NCI-H510A (cell line): ENCODE results near the gene NLRP6.
"Not testable (repeated sequence)": the region's sequence is repeated elsewhere in the genome, so short reads cannot be mapped to it uniquely, and the experiment has no call there.

Experiments
- DNase-seq: peaks from one replicate; lab custom pipeline; 2025; lab: John Stamatoyannopoulos, UW

Gene NLRP6

DNA sequence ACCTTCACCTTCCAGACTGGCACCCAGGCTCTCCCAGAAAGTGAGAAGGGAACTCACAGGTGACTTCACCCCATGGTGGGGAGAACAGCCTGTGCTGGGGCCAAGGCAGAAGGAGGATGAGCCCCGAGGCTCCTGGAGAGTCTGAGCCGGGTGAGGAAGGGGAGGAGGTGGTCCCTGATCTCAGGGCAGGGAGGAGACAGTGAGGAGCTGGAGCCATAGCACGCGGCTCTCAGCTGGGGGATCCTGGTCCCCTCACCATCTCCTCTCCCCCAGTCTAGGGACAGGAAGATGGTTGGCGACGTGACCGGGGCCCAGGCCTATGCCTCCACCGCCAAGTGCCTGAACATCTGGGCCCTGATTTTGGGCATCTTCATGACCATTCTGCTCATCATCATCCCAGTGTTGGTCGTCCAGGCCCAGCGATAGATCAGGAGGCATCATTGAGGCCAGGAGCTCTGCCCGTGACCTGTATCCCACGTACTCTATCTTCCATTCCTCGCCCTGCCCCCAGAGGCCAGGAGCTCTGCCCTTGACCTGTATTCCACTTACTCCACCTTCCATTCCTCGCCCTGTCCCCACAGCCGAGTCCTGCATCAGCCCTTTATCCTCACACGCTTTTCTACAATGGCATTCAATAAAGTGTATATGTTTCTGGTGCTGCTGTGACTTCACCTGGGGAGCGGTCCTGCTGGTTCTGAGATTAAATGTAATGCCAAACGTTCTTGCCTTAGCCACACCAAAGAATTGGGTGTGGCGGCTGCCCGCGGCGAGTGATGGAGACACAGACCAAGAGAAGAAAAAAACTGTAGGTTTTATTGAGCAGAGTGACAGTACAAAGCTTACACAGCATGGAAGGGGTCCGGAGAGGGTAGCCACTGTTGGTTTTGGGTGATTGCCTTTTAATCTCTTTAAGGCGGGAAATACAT lies 30.8 kb downstream of the NLRP6 start:
- DNase-seq, result not testable (repeated sequence)

DNA sequence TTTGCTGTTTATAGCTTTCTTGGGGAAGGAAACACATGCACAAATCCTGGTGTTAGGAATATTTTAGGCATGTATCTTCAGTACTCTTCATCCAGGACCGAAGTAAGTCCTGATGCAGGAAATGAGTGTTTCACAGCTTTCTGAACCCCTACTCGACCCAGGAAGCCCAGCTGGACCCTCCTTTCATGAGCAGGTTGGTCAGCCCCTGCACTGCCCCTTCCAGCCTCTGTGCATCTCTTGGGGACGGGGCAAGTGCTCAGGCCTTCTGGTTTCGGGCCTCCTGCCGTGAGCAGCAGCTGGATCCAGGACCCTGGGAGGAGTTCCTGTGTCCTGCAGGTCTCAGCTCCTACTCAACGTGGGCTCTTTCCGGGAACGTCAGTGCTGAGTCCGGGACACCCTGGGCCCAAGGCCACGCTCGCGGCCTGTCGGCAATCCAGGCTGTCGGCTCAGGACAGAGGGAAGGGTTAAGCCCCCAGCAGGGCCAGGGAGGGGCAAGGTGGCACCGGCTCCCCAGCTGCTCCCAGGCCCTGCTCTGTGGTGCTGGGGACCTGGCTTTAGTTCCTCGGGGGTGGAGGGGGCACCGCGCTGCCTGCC lies 31.9 kb downstream of the NLRP6 start:
- not testable (repeated sequence) for DNase-seq

DNA sequence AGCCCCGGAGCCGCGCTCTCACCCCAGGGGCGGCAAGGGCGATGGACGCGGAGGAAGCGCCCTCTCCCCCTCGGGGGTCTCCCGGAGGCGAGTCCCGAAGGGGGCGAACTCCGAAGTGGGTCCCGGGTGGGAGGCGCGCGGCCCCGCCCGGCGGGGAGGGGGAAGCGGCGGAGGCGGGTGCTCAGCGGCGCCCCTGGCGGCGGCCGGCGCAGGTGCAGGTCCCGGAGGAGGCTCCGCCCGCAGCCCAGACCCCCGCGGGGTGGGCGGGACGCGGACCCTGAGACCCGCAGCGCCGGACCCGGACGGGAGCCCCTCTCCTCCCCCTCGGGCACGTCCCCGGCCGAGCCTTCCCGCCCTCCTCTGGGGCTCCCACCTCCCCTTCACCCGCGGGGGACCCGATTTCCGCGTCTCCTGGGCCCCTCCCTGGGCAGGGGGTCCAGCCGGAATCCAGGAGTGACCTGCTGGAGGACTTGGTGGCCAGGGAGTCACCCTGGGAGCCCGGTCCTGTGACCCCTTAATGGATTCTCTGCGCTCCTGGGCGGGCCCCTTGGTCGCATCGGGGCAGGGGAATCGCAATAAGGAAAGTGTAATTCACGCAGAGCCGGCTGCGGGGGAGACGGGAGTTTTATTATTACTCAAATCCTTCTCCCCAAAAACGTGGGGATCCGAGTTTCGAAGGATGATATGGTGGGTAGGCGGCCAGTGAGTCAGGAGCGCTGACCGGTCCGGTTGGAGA lies 33.0 kb downstream of the NLRP6 start:
- DNase-seq, result not testable (repeated sequence)

DNA sequence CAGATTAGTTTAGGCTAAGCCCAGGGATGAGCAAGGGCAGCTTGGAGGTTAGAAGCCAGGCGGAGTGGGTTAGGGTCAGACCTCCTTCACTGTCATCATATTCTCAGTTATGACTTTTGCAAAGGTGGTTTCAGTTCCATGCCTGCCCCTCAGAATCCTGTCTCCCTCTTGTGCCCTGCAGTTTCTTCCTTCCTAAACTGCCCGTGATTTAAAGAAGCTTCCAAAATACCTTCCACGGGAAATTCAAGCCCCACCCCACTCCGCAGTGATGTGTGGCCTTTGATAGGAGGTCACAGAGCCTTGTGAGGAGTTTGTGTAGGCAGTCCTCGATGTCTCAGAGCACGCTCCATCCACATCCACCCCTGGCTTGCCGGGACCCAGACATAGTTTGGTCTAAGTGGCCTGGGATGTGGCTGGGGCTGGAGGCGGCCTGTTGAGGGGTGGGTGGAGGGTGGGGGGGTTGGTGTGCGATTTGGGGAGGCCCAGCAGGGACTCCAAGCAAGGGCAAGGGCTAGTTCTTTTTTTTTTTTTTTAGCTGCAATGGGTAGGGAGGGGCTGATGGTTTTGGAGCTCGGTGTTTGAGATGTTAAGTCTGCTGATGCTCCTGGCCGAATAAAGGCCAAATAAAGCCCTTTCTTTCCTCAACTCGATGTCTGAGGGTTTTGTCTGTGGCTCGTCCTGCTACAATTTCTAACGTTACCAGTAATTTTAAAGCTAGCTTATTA lies 34.0 kb downstream of the NLRP6 start:
- no peak for DNase-seq

DNA sequence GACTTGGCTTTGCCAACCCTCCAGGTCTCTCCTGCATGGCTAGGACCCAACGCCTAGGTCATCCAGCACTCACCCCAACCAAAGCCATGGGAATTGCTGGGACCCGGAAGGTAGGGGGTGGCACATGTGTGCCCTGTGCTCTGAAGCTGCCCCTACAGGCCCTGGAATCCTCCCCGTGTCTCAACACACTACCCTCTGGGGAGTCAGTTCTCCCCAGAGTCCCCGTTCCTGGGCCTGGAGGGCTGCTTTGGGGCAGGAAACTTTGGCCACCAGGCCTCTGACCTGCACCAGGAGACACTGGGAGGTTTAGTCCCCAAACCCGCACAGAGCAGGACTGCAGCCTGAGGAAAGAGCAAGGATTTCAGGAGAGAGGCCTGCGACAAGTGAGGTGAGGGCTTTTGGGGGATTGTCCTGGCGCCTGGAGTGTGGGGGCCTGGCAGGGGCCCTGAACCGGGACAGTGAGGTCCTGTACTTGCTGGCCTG lies 35.1 kb downstream of the NLRP6 start:
- DNase-seq, result no peak

DNA sequence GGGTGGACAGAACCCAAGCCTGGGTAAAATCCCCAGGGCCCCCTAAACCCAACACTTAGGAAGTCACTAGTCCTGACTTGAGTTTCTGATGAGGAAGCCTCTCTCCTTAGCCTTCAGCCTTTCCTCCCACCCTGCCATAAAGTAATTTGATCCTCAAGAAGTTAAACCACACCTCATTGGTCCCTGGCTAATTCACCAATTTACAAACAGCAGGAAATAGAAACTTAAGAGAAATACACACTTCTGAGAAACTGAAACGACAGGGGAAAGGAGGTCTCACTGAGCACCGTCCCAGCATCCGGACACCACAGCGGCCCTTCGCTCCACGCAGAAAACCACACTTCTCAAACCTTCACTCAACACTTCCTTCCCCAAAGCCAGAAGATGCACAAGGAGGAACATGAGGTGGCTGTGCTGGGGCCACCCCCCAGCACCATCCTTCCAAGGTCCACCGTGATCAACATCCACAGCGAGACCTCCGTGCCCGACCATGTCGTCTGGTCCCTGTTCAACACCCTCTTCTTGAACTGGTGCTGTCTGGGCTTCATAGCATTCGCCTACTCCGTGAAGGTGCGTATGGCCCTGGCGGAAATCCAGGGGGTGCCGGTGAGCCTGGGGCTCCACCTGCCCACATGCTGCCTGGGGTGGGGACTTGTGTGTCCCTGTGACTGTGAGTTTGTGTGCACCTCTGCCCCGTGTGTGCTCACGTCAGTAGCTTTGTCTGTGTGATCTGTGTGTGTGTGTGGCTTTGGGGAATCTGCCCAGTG lies 35.8 kb downstream of the NLRP6 start, which contains the start of gene IFITM1:
Gene IFITM1 (plus strand): TSS at position 254 of the 767 bp plus-strand sequence. CDS start 131 bp downstream, at position 385.
- DNase-seq, result no peak

DNA sequence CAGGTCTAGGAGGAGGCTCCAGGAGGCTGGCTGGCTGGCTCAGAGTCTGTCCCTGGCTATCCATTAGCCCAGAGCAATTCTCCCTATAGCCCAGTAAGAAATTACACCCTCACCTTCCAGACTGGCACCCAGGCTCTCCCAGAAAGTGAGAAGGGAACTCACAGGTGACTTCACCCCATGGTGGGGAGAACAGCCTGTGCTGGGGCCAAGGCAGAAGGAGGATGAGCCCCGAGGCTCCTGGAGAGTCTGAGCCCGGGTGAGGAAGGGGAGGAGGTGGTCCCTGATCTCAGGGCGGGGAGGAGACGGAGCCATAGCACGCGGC lies 36.3 kb downstream of the NLRP6 start:
- DNase-seq, result not testable (repeated sequence)

DNA sequence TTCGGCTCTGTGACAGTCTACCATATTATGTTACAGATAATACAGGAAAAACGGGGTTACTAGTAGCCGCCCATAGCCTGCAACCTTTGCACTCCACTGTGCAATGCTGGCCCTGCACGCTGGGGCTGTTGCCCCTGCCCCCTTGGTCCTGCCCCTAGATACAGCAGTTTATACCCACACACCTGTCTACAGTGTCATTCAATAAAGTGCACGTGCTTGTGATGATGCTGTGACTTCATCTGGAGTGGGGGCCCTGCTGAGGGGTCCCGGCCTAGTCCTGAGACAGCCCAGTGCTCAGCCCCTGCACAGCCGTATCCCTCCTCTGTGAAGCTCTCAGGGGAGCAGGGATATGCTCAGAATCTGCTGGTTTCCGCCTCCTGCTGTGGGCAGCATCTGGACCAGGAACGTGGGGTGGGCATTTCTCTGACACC lies 36.9 kb downstream of the NLRP6 start:
- DNase-seq, result no peak

DNA sequence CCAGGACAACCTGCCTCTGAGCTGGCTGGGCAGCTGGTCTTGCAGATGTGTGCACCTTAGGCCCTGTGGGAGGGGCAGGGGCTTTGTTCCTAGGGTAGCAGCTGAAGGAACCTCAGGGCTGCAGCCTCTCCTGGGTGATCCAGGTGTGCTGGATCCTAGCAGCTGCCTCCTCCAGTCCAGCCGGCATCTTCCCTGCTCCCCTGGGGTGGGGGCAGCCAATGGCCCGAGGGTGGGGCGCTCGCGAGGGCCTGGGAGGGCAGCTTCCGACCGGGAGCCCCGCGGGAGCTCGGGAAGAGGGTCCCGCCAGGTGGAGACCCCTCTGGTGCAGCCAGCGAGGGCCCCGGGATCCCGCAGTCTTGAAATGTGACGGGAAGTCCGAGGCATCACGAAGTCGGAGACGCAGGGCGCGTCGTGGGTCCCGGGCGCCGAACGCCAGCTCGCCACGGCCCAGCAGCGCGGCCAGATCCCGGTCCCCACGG lies 37.3 kb downstream of the NLRP6 start:
- DNase-seq, result no peak

DNA sequence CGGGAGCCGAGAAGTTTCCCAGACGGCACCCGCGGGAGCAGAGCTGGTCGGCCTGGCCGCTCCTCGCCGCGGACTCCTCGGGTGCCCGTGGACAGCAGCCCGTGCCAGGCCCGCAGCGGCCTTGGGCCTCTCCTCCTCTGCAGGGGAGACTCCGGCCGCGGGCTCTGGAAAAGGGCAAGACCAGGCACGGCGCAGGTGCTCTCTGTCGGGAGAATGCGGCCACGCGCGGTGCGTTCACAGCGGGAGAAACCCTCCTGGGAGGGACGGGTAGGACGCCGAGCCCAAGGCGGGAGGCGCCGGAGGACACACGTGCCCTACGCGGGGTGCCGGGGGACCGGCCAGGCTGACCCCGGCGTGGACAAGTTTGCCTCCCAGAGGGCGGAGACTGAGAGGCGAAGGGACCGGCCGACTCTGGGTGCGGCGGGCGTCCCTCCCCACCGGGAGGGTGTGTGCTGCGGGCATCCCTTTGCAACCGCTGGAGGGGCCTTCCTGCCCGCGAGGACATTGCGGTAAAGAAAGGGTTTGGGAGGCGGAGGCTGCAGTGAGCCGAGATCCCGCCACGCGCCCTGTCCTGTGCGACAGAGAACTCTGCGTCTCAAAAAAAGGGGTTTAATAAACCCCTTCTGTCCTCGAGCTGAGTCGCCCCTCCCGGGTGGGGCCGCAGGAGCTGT lies 38.0 kb downstream of the NLRP6 start:
- no peak for DNase-seq

DNA sequence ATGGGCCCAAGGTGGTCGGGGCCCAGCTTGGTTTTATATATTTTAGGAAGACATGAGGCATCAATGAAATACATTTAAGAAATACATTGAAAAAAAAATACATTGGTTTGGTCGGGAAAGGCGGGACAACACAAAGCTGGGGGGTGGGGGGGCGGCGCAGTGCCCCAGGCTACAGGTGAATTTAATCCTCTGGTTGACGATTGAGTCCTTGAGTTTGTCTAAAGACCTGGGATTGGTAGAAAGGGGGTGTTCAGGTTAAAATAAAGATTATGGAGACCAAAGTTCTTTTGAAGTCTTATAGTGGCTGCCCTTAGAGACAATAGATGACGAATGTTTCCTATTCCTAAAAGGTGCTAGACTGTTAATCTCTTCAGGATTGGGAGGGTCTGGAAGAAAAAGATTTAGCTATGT lies 38.7 kb downstream of the NLRP6 start:
- no peak for DNase-seq

DNA sequence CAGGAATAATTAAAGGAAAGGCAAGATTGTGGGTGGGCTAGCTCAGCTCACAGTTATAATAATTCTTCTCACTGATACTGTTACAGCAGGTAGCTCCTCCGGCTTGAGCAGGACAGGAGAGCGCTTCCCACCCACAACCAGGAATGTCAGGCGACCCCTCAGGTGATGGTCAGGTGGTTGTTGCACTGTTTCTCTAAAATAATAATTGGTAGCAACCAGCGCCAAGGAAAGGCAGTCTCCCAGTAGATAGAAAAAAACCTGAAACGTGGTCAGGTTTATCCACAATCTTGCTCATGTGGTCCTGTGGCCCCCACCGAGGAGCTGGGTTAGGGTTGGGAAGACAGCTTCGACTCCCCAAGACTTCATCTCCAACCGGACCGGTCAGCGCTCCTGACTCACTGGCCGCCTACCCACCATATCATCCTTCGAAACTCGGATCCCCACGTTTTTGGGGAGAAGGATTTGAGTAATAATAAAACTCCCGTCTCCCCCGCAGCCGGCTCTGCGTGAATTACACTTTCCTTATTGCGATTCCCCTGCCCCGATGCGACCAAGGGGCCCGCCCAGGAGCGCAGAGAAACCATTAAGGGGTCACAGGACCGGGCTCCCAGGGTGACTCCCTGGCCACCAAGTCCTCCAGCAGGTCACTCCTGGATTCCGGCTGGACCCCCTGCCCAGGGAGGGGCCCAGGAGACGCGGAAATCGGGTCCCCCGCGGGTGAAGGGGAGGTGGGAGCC lies 39.6 kb downstream of the NLRP6 start:
- DNase-seq, result not testable (repeated sequence)

DNA sequence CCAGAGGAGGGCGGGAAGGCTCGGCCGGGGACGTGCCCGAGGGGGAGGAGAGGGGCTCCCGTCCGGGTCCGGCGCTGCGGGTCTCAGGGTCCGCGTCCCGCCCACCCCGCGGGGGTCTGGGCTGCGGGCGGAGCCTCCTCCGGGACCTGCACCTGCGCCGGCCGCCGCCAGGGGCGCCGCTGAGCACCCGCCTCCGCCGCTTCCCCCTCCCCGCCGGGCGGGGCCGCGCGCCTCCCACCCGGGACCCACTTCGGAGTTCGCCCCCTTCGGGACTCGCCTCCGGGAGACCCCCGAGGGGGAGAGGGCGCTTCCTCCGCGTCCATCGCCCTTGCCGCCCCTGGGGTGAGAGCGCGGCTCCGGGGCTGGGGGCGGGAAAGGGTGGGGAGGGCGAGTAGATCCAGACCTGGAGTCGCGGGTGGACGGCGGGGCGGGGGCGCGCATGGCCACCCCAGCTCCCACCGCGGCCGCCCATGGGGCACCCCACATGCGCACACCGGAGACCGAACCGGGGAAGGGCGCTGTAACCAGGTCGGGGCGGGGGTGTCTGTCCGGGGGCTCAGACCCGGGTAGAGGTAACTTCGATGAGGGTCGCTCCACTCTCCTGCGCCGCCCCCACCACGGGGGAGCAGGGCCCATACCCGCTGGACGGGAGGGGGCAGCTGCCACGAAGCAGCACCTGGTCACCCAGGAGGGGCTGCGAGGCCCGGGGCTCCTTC lies 40.4 kb downstream of the NLRP6 start:
- DNase-seq, result not testable (repeated sequence)

DNA sequence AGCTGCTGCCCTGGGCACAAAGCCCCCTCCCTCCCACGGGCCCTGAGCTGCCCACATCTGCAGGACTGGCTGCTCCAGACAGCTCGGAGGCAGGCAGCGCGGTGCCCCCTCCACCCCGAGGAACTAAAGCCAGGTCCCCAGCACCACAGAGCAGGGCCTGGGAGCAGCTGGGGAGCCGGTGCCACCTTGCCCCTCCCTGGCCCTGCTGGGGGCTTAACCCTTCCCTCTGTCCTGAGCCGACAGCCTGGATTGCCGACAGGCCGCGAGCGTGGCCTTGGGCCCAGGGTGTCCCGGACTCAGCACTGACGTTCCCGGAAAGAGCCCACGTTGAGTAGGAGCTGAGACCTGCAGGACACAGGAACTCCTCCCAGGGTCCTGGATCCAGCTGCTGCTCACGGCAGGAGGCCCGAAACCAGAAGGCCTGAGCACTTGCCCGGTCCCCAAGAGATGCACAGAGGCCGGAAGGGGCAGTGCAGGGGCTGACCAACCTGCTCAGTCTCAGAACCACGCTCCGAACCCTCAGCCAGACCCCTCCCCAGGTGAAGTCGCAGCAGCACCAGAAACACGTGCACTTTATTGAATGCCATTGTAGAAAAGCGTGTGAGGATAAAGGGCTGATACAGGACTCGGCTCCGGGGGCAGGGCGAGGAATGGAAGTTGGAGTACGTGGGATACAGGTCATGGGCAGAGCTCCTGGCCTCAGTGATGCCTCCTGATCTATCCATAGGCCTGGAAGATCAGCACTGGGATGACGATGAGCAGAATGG lies 41.1 kb downstream of the NLRP6 start:
- DNase-seq, result not testable (repeated sequence)

DNA sequence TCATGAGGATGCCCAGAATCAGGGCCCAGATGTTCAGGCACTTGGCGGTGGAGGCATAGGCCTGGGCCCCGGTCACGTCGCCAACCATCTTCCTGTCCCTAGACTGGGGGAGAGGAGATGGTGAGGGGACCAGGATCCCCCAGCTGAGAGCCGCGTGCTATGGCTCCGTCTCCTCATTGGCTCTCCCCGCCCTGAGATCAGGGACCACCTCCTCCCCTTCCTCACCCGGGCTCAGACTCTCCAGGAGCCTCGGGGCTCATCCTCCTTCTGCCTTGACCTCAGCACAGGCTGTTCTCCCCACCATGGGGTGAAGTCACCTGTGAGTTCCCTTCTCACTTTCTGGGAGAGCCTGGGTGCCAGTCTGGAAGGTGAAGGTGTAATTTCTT lies 41.7 kb downstream of the NLRP6 start:
- DNase-seq, result not testable (repeated sequence)

DNA sequence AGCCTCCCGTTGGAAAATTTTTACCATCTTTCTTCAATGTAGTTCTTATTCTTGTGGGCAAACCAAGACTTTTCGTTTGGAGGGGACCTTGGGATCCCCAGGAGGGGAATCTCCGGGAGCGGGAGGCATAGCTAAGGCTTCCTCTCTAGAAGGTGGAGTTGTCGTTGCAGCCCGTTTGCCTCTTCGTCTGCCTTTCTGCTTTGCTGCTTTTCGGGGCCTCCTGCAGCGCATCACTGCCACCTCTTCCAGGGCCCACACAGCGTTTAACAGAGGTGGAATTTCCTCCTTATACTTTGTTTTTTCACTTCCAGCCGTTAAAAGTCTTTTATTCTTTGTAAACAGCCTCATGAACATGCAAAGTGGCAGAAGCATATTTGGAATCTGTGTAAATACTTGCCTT lies 45.9 kb downstream of the NLRP6 start:
- DNase-seq, result no peak

DNA sequence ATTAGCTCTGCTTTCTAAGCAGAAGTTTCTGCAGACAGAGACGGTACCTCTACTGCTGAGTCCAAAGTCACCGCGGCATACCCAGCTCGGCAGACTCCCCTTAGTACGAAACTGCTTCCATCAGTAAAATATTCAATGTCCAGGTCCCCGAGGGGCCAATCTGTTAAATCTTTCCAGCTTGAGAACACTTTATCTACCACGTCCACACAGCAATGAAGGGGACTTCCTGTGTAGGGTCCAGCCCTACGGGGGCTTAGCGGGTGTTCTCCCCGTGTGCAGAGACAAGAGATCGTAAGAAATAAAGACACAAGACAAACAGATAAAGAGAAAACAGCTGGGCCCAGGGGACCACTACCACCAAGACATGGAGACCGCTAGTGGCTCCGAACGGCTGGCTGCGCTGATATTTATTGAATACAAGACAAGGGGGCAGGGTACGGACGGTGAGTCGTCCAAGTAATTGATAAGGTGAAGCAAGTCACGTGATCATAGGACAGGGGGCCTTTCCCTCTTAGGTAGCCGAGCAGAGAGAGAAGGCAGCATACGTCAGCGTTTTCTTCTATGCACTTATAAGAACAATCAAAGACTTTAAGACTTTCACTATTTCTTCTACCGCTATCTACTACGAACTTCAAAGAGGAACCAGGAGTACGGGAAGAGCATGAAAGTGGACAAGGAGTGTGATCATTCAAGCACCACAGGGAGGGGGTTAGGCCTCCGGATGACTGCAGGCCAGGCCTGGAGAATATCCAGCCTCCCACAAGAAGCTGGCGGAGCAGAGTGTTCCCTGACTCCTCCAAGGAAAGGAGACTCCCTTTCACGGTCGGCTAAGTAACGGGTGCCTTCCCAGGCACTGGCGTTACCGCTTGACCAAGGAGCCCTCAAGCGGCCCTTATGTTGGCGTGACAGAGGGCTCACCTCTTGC lies 46.6 kb downstream of the NLRP6 start:
- DNase-seq, result not testable (repeated sequence)
